Left lung (tissue), 10 donors: Measurements from ENCODE around the gene AATF. TPM values are rescaled to one million over a fixed set of nuclear protein-coding genes. Genes with fewer than 3 reads are reported as not detected.

ENCODE experiments used
- ATAC-seq: fragments of 200-7000 bp; cut with Tn5 transposase; one replicate; pipeline ENCODE4 v1.9.1; 2020; ENCODE audit warnings: moderate library complexity
- DNase-seq, 4 donors: peaks; one replicate each; pipeline ENCODE4 v3.0.0-alpha.2; 2013 to 2020
- H3K27ac ChIP-seq, 2 donors: fragments of 200-600 bp; sonication (generic) in 1 of 2; one replicate each; pipeline versions ENCODE4 v1.5.0 to v1.8.0; 2020 to 2021
- H3K27me3 ChIP-seq, 2 donors: fragments of 200-600 bp; sonication (generic) in 1 of 2; one replicate each; pipeline versions ENCODE4 v1.5.0 to v1.8.0; 2020 to 2021
- H3K36me3 ChIP-seq, 2 donors: fragments of 200-600 bp; sonication (generic) in 1 of 2; one replicate each; pipeline versions ENCODE4 v1.5.0 to v1.8.0; 2020 to 2021
- H3K4me1 ChIP-seq, 2 donors: fragments of 200-600 bp; one replicate each; pipeline ENCODE4 v1.8.0; 2021
- H3K4me3 ChIP-seq, 2 donors: fragments of 200-600 bp; sonication (generic) in 1 of 2; one replicate each; pipeline versions ENCODE4 v1.5.0 to v1.8.0; 2020 to 2021; ENCODE audit warnings: mild to moderate bottlenecking in 1 of 2
- H3K9me3 ChIP-seq, 2 donors: fragments of 200-600 bp; sonication (generic) in 1 of 2; one replicate each; pipeline versions ENCODE4 v1.5.0 to v1.8.0; 2020 to 2021
- intact Hi-C, 2 donors: fragments of 100-400 bp; cut with DNase I; formaldehyde crosslinking; loops; one replicate each; pipeline versions ENCODE4 v1.11.2 to v1.14.2; 2022
- polyA plus RNA-seq, 6 donors: library from polyadenylated mRNA; unstranded; fragments of 120-200 nt; gene quantifications; one replicate each; pipeline ENCODE4 v1.2.1, GENCODE V29; 2013; ENCODE audit not compliant: insufficient read length in 6 of 6
- total RNA-seq, 2 donors: library from RNA; stranded (reverse); fragmentation: NEBNext Ultra II Directional; extraction: Animal tissue kit (Norgen Biotek cat#: 25700); gene quantifications; one replicate each; pipeline ENCODE4 v1.2.1, GENCODE V29; 2021
- TF ChIP-seq, protein P1 (sequence below), 2 donors: fragments of 200-600 bp; sonication (generic) in 1 of 2; IDR thresholded peaks; one replicate each; pipeline versions ENCODE4 v1.5.0 to v1.8.0; 2021; ENCODE audit warnings: antibody characterized with exemption in 2 of 2
- donor health status: DM: no; HTN: yes; CAD: no.
- donor health status: DM: no; HTN: no; CAD: no.

AATF gene
- total and polyA plus RNA-seq, 8 donors, result 31.6 to 42.4 (median 37.8) TPM

GRCh38 chr17:36971508-36971907, 22.8 kb downstream of the AATF start:
- Histone ChIP-seq H3K27me3 (no peaks in the 10 kb centered on the region), H3K4me3 (no peak overlapping the region), H3K9me3 (no peaks in the 10 kb centered on the region), H3K36me3 (peaks cover 0 to 28% of the 10 kb centered on the region in 2 donors), H3K27ac (no peak overlapping the region), H3K4me1 (no peaks in the 10 kb centered on the region)
- ATAC-seq (no peak), DNase-seq (no peak)
- intact Hi-C loops, result no loop called here
- TF ChIP-seq, protein P1, sequence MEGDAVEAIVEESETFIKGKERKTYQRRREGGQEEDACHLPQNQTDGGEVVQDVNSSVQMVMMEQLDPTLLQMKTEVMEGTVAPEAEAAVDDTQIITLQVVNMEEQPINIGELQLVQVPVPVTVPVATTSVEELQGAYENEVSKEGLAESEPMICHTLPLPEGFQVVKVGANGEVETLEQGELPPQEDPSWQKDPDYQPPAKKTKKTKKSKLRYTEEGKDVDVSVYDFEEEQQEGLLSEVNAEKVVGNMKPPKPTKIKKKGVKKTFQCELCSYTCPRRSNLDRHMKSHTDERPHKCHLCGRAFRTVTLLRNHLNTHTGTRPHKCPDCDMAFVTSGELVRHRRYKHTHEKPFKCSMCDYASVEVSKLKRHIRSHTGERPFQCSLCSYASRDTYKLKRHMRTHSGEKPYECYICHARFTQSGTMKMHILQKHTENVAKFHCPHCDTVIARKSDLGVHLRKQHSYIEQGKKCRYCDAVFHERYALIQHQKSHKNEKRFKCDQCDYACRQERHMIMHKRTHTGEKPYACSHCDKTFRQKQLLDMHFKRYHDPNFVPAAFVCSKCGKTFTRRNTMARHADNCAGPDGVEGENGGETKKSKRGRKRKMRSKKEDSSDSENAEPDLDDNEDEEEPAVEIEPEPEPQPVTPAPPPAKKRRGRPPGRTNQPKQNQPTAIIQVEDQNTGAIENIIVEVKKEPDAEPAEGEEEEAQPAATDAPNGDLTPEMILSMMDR (IDR thresholded peaks at IDR 0.05), result no peak

DNA sequence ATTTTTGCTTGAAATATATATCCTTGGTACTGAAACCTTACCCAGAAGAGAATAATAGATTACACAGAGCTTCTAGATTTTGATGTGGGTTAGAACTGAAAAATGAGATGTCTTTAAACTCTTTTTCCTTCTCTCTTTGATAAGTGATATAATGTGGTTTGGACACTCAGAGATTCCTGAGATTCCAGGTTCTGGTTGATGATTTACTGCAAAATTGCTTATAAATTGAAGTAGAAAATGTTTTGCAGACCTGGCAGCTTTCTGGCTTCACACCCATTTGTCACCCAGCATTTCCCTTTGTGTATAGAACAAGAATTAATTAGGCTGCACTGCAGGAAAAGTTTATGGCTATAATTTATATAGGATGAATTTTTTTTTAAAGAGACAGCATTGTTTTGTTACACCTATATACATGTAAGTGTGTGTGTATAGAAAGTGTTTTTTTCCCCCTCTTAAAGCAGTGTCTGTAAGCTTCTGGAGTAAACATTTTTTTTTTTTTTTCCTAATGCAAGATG, 23.5 kb downstream of the AATF start:
- H3K27ac ChIP-seq, result no peak overlapping the region
- peaks cover 0 to 26% of the 10 kb centered on the region in 2 donors for H3K36me3 ChIP-seq
- ATAC-seq, result no peak
- TF ChIP-seq, protein P1 (IDR thresholded peaks at IDR 0.05), result no peak
- no peak for DNase-seq
- no peaks in the 10 kb centered on the region for H3K9me3 ChIP-seq
- intact Hi-C loops, result no loop called here
- no peak overlapping the region for H3K4me3 ChIP-seq
- H3K4me1 ChIP-seq, result no peaks in the 10 kb centered on the region
- H3K27me3 ChIP-seq, result no peaks in the 10 kb centered on the region

GRCh38 chr17:36972905-36973304, 24.2 kb downstream of the AATF start:
- Histone ChIP-seq H3K27ac (no peak overlapping the region), H3K36me3 (peaks cover 0 to 20% of the 10 kb centered on the region in 2 donors), H3K4me3 (no peak overlapping the region), H3K4me1 (no peaks in the 10 kb centered on the region), H3K27me3 (no peaks in the 10 kb centered on the region), H3K9me3 (no peaks in the 10 kb centered on the region)
- ATAC-seq (no peak), DNase-seq (no peak)
- intact Hi-C loops, result no loop called here
- TF ChIP-seq, protein P1 (IDR thresholded peaks at IDR 0.05), result no peak

GRCh38 chr17:36975922-36976515, 27.3 kb downstream of the AATF start:
- no peaks in the 10 kb centered on the region for H3K36me3 ChIP-seq
- H3K9me3 ChIP-seq, result no peaks in the 10 kb centered on the region
- H3K4me3 ChIP-seq, result no peak overlapping the region
- ATAC-seq (no peak), DNase-seq (no peak)
- intact Hi-C loops, result no loop called here
- no peaks in the 10 kb centered on the region for H3K4me1 ChIP-seq
- TF ChIP-seq, protein P1 (IDR thresholded peaks at IDR 0.05), result no peak
- H3K27me3 ChIP-seq, result no peaks in the 10 kb centered on the region
- no peak overlapping the region for H3K27ac ChIP-seq

- ATAC-seq (no peak), DNase-seq (no peak)
- TF ChIP-seq, protein P1 (IDR thresholded peaks at IDR 0.05), result no peak
- Histone ChIP-seq H3K27ac (no peak overlapping the region), H3K4me1 (no peaks in the 10 kb centered on the region), H3K27me3 (no peaks in the 10 kb centered on the region), H3K36me3 (no peaks in the 10 kb centered on the region), H3K9me3 (no peaks in the 10 kb centered on the region), H3K4me3 (no peak overlapping the region)
- intact Hi-C loops, result no loop called here
Observed at GRCh38 chr17:36977066-36977465, 28.3 kb downstream of the AATF start.
